Upper lobe of right lung (tissue), 1 donor: ENCODE data around the gene EPN2. TPM values are rescaled to one million over a fixed set of nuclear protein-coding genes. Genes with fewer than 3 reads are reported as not detected.

ENCODE experiments used
- ATAC-seq: fragments of 200-7000 bp; cut with Tn5 transposase; one replicate; pipeline ENCODE4 v1.9.1; 2020; ENCODE audit warnings: mild to moderate bottlenecking, moderate library complexity
- DNase-seq: peaks from one replicate; pipeline ENCODE4 v3.0.0-alpha.2; 2020
- H3K27ac ChIP-seq: fragments of 200-600 bp; one replicate; pipeline ENCODE4 v1.8.0; 2022
- H3K27me3 ChIP-seq: fragments of 200-600 bp; one replicate; pipeline ENCODE4 v1.8.0; 2022; ENCODE audit warnings: mild to moderate bottlenecking
- H3K36me3 ChIP-seq: fragments of 200-600 bp; one replicate; pipeline ENCODE4 v1.8.0; 2022
- H3K4me1 ChIP-seq: fragments of 200-600 bp; one replicate; pipeline ENCODE4 v1.8.0; 2022
- H3K4me3 ChIP-seq: fragments of 200-600 bp; one replicate; pipeline ENCODE4 v1.8.0; 2022; ENCODE audit warnings: mild to moderate bottlenecking
- H3K9me3 ChIP-seq: fragments of 200-600 bp; one replicate; pipeline ENCODE4 v1.8.0; 2022
- CTCF ChIP-seq: fragments of 200-600 bp; IDR thresholded peaks from one replicate; pipeline ENCODE4 v1.8.0; 2022; ENCODE audit warnings: antibody characterized with exemption
- intact Hi-C: fragments of 100-400 bp; cut with DNase I; formaldehyde crosslinking; loops from one replicate; pipeline ENCODE4 v1.11.0; 2022
- microRNA-seq: library from miRNA; unstranded; fragments of <30 nt; microRNA quantifications from one replicate; pipeline ENCODE4 v1.2.0, GENCODE V29; 2020; ENCODE audit warnings: borderline microRNAs expressed
- total RNA-seq: library from RNA; stranded (reverse); fragmentation: NEBNext Ultra II Directional; extraction: Animal tissue kit (Norgen Biotek cat#: 25700); gene quantifications from one replicate; pipeline ENCODE4 v1.2.1, GENCODE V29; 2021
- donor health status: DM: no; HTN: yes; CAD: no; lungs with severe emphysema.

EPN2 gene
- total RNA-seq, 1 donor from 2014 or later, result 54.5 TPM

GRCh38 chr17:19383681-19384470, 146.7 kb downstream of the EPN2 start:
- DNase-seq (no peak), ATAC-seq (no peak)
- intact Hi-C loops, result no loop called here
- no peaks in the 10 kb centered on the region for H3K9me3 ChIP-seq
- H3K36me3 ChIP-seq, result peaks cover 53% of the 10 kb centered on the region
- H3K4me3 ChIP-seq, result no peak overlapping the region
- TF ChIP-seq CTCF, result no peak
- peaks cover 43% of the 10 kb centered on the region for H3K4me1 ChIP-seq
- no peaks in the 10 kb centered on the region for H3K27me3 ChIP-seq
- peak overlapping the region; percentile 69 for H3K27ac ChIP-seq

- H3K9me3 ChIP-seq, result no peaks in the 10 kb centered on the region
- intact Hi-C loops, result no loop called here
- no peak for TF ChIP-seq CTCF
- H3K27ac ChIP-seq, result peak overlapping the region; percentile 89
- H3K36me3 ChIP-seq, result peaks cover 48% of the 10 kb centered on the region
- DNase-seq, result peak; percentile 79
- no peaks in the 10 kb centered on the region for H3K27me3 ChIP-seq
- peak overlapping the region; percentile 44 for H3K4me3 ChIP-seq
- peaks cover 40% of the 10 kb centered on the region for H3K4me1 ChIP-seq
- ATAC-seq, result peak; percentile 58
Measured at GRCh38 chr17:19384723-19385391, 147.7 kb downstream of the EPN2 start.

GRCh38 chr17:19385521-19385983, 148.4 kb downstream of the EPN2 start:
- ATAC-seq (no peak), DNase-seq (no peak)
- Histone ChIP-seq H3K4me1 (peaks cover 40% of the 10 kb centered on the region), H3K27me3 (no peaks in the 10 kb centered on the region), H3K9me3 (no peaks in the 10 kb centered on the region), H3K4me3 (peak overlapping the region; percentile 44), H3K36me3 (peaks cover 41% of the 10 kb centered on the region), H3K27ac (peak overlapping the region; percentile 89)
- no peak for TF ChIP-seq CTCF
- intact Hi-C loops, result no loop called here

Small RNAs within 50 kb of the gene (microRNA-seq; reads per million reads assigned to microRNA genes)
- 45.4 reads per million, percentile 56 among the genes with 10 or more reads in this experiment for gene MIR1180

Other genes starting within 250 kb of the EPN2 start
- gene FAM83G, start 232.6 kb upstream of the EPN2 start, total RNA-seq, result 8.3 TPM
- gene GRAP, start 190.4 kb upstream of the EPN2 start, total RNA-seq, result 10.6 TPM
- gene GRAPL, start 109.8 kb upstream of the EPN2 start, total RNA-seq, result 16.6 TPM
- gene B9D1, start 125.4 kb downstream of the EPN2 start, total RNA-seq, result 9.9 TPM
- 25.7 TPM for gene MAPK7, start 141.1 kb downstream of the EPN2 start, total RNA-seq
- gene MFAP4, start 149.8 kb downstream of the EPN2 start, total RNA-seq, result 270 TPM
- gene RNF112, start 173.9 kb downstream of the EPN2 start, total RNA-seq, result 1.6 TPM